ENCODE measurements around the gene GPR157.
"Not testable (repeated sequence)": the region's sequence is repeated elsewhere in the genome, so short reads cannot be mapped to it uniquely, and the experiment has no call there.

The GPR157 gene

GRCh38 chr1:9128520-9129265 lies at the start of gene GPR157:
Gene GPR157, minus strand, starts transcription at chr1:9129102. Its CDS starts 75 bp downstream, at chr1:9129027.
- no peak for DNase-seq

GRCh38 chr1:9174762-9175161 lies 45.9 kb upstream of the GPR157 start:
- DNase-seq, result no peak

GRCh38 chr1:9174243-9174642 lies 45.3 kb upstream of the GPR157 start:
- DNase-seq, result no peak

GRCh38 chr1:9169601-9170137 lies 40.8 kb upstream of the GPR157 start:
- DNase-seq, result no peak

GRCh38 chr1:9167638-9168037 lies 38.7 kb upstream of the GPR157 start:
- DNase-seq, result no peak

GRCh38 chr1:9166289-9167235 lies 37.7 kb upstream of the GPR157 start:
- no peak for DNase-seq

GRCh38 chr1:9165396-9165795 lies 36.5 kb upstream of the GPR157 start:
- no peak for DNase-seq

- DNase-seq, result no peak
Observed at GRCh38 chr1:9164919-9165318, 36.0 kb upstream of the GPR157 start.

GRCh38 chr1:9164532-9164900 lies 35.6 kb upstream of the GPR157 start:
- DNase-seq, result no peak

GRCh38 chr1:9161963-9162362 lies 33.1 kb upstream of the GPR157 start:
- DNase-seq, result no peak

- DNase-seq, result no peak
Observed at GRCh38 chr1:9161342-9161741, 32.4 kb upstream of the GPR157 start.

- DNase-seq, result no peak
Observed at GRCh38 chr1:9160079-9160717, 31.3 kb upstream of the GPR157 start.

GRCh38 chr1:9155879-9156278 lies 27.0 kb upstream of the GPR157 start:
- DNase-seq, result no peak

GRCh38 chr1:9155405-9155804 lies 26.5 kb upstream of the GPR157 start:
- DNase-seq, result not testable (repeated sequence)

GRCh38 chr1:9153152-9153551 lies 24.2 kb upstream of the GPR157 start:
- DNase-seq, result no peak

- no peak for DNase-seq
Observed at GRCh38 chr1:9152535-9152934, 23.6 kb upstream of the GPR157 start.

- no peak for DNase-seq
Observed at GRCh38 chr1:9151328-9151860, 22.5 kb upstream of the GPR157 start.

GRCh38 chr1:9150582-9151327 lies 21.9 kb upstream of the GPR157 start:
- no peak for DNase-seq

- no peak for DNase-seq
Observed at GRCh38 chr1:9149837-9150581, 21.1 kb upstream of the GPR157 start.

GRCh38 chr1:9149151-9149550 lies 20.2 kb upstream of the GPR157 start:
- no peak for DNase-seq

- no peak for DNase-seq
Observed at GRCh38 chr1:9146156-9146555, 17.3 kb upstream of the GPR157 start.

- no peak for DNase-seq
Observed at GRCh38 chr1:9145714-9146113, 16.8 kb upstream of the GPR157 start.

Measured in NCI-H774 (cell line).